Neural progenitor cell (in vitro differentiated cells): Measurements from ENCODE around the gene RABEP2. TPM values are rescaled to one million over a fixed set of nuclear protein-coding genes. Genes with fewer than 3 reads are reported as not detected.
A peak's percentile ranks its signal among the peaks of the same experiment; 100 is the strongest.

ENCODE experiments used
- DNase-seq: peaks from one replicate; pipeline ENCODE4 v3.0.0-alpha.2; 2016; ENCODE audit warnings: low spot score
- H2AFZ ChIP-seq: fragments of 200-600 bp; sonication (generic); replicated peaks from 2 replicates; pipeline ENCODE4 v1.6.1; 2016; ENCODE audit warnings: antibody characterized with exemption
- H3F3A ChIP-seq: fragments of 200-600 bp; sonication (generic); 2 replicates; pipeline ENCODE4 v1.6.1; 2016; ENCODE audit warnings: antibody characterized with exemption, low read depth
- H3K27ac ChIP-seq: fragments of 200-600 bp; sonication (generic); 2 replicates; pipeline ENCODE4 v1.5.1; 2016; ENCODE audit warnings: mild to moderate bottlenecking
- H3K27me3 ChIP-seq: fragments of 200-600 bp; sonication (generic); 2 replicates; pipeline ENCODE4 v1.6.1; 2016; ENCODE audit warnings: mild to moderate bottlenecking, moderate library complexity
- H3K36me3 ChIP-seq: fragments of 200-600 bp; sonication (generic); 2 replicates; pipeline ENCODE4 v1.5.1; 2016
- H3K4me1 ChIP-seq: fragments of 200-600 bp; sonication (generic); 2 replicates; pipeline ENCODE4 v1.6.1; 2016; ENCODE audit warnings: mixed run types
- H3K4me2 ChIP-seq: fragments of 200-600 bp; sonication (generic); 2 replicates; pipeline ENCODE4 v1.6.1; 2016
- H3K4me3 ChIP-seq: fragments of 200-600 bp; sonication (generic); 2 replicates; pipeline ENCODE4 v1.5.1; 2016
- H3K79me2 ChIP-seq: fragments of 200-600 bp; sonication (generic); 2 replicates; pipeline ENCODE4 v1.6.1; 2016; ENCODE audit warnings: low read depth
- H3K9ac ChIP-seq: fragments of 200-600 bp; sonication (generic); 2 replicates; pipeline ENCODE4 v1.6.1; 2016
- H3K9me3 ChIP-seq: fragments of 200-600 bp; sonication (generic); 2 replicates; pipeline ENCODE4 v1.5.1; 2016; ENCODE audit warnings: low read depth
- H4K20me1 ChIP-seq: fragments of 200-600 bp; sonication (generic); 2 replicates; pipeline ENCODE4 v1.6.1; 2016; ENCODE audit warnings: low read depth
- H3K27ac Mint-ChIP-seq: 3 replicates; pipeline ENCODE4 v1.8.0; 2021; ENCODE audit warnings: mixed read lengths
- H3K27me3 Mint-ChIP-seq: 2 replicates; pipeline ENCODE4 v1.8.0; 2022; ENCODE audit warnings: low read depth, mild to moderate bottlenecking, inconsistent platforms, moderate library complexity, mixed read lengths; ENCODE audit not compliant: insufficient read depth
- H3K36me3 Mint-ChIP-seq: 3 replicates; pipeline ENCODE4 v1.8.0; 2021; ENCODE audit warnings: mixed read lengths
- H3K4me1 Mint-ChIP-seq: 3 replicates; pipeline ENCODE4 v1.8.0; 2021; ENCODE audit warnings: mixed read lengths
- H3K4me3 Mint-ChIP-seq: 3 replicates; pipeline ENCODE4 v1.8.0; 2021; ENCODE audit warnings: mild to moderate bottlenecking, moderate library complexity, mixed read lengths
- H3K9me3 Mint-ChIP-seq: 3 replicates; pipeline ENCODE4 v1.8.0; 2020; ENCODE audit warnings: mixed read lengths
- CTCF ChIP-seq: fragments of 200-600 bp; sonication (generic); IDR thresholded peaks from 2 replicates; pipeline ENCODE4 v1.5.1; 2017; ENCODE audit warnings: antibody characterized with exemption, mild to moderate bottlenecking
- EZH2 ChIP-seq: fragments of 200-600 bp; sonication (generic); IDR thresholded peaks from 2 replicates; pipeline ENCODE4 v1.6.1; 2017; ENCODE audit warnings: antibody characterized with exemption, mild to moderate bottlenecking, moderate library complexity
- EZH2phosphoT487 ChIP-seq: fragments of 200-600 bp; sonication (generic); IDR thresholded peaks from 2 replicates; pipeline ENCODE4 v1.6.1; 2017; ENCODE audit warnings: antibody characterized with exemption
- total RNA-seq: library from RNA; depleted of rRNA; stranded (reverse); fragments of >200 nt; gene quantifications from 2 replicates; pipeline ENCODE4 v1.2.3, GENCODE V29; 2015; ENCODE audit warnings: low replicate concordance

Gene RABEP2
- total RNA-seq, 1 donor from 2014 or later = 9.1 TPM

GRCh38 chr16:28865001-28865688, 59.9 kb downstream of the RABEP2 start:
- DNase-seq = no peak
- H3K27ac Mint-ChIP-seq = no peak overlapping the region

GRCh38 chr16:28863929-28864793, 60.9 kb downstream of the RABEP2 start:
- Histone ChIP-seq H3K27ac (peak overlapping the region; percentile 98), H3K36me3 (no peaks in the 10 kb centered on the region), H3K79me2 (peaks cover 32% of the 10 kb centered on the region), H2AFZ (peak overlapping the region; percentile 100), H3K27me3 (no peaks in the 10 kb centered on the region), H3K4me2 (peak overlapping the region; percentile 80), H3K4me1 (no peaks in the 10 kb centered on the region), H4K20me1 (peaks cover 9% of the 10 kb centered on the region), H3K9ac (peak overlapping the region; percentile 97), H3K4me3 (peak overlapping the region; percentile 95), H3F3A (peaks cover 4% of the 10 kb centered on the region), H3K9me3 (no peaks in the 10 kb centered on the region)
- Mint-ChIP-seq H3K9me3 (no peaks in the 10 kb centered on the region), H3K27ac (peak overlapping the region; percentile 88), H3K27me3 (no peaks in the 10 kb centered on the region), H3K4me3 (peak overlapping the region; percentile 99), H3K36me3 (peaks cover 8% of the 10 kb centered on the region), H3K4me1 (peaks cover 17% of the 10 kb centered on the region)
- TF ChIP-seq CTCF (no peak), EZH2phosphoT487 (no peak), EZH2 (no peak)
- peak; percentile 39 for DNase-seq

More at GRCh38 chr16:28865001-28865688, 59.9 kb downstream of the RABEP2 start:
- no peaks in the 10 kb centered on the region for H3K4me1 ChIP-seq
- TF ChIP-seq EZH2 (no peak), CTCF (no peak), EZH2phosphoT487 (no peak)
- peaks cover 9% of the 10 kb centered on the region for H4K20me1 ChIP-seq
- Mint-ChIP-seq H3K9me3 (no peaks in the 10 kb centered on the region), H3K27me3 (no peaks in the 10 kb centered on the region), H3K4me1 (peaks cover 17% of the 10 kb centered on the region), H3K36me3 (peaks cover 14% of the 10 kb centered on the region), H3K4me3 (peak overlapping the region; percentile 99)
- no peaks in the 10 kb centered on the region for H3K9me3 ChIP-seq
- H3K27ac ChIP-seq = no peak overlapping the region
- H2AFZ ChIP-seq = no peak overlapping the region
- H3K79me2 ChIP-seq = peaks cover 32% of the 10 kb centered on the region
- peak overlapping the region; percentile 97 for H3K9ac ChIP-seq
- peak overlapping the region; percentile 95 for H3K4me3 ChIP-seq
- H3K4me2 ChIP-seq = peak overlapping the region; percentile 80
- peaks cover 4% of the 10 kb centered on the region for H3F3A ChIP-seq
- H3K27me3 ChIP-seq = no peaks in the 10 kb centered on the region
- no peaks in the 10 kb centered on the region for H3K36me3 ChIP-seq

- no peak for TF ChIP-seq EZH2phosphoT487
- TF ChIP-seq CTCF = no peak
- no peak for TF ChIP-seq EZH2
- Histone ChIP-seq H3K9me3 (no peaks in the 10 kb centered on the region), H3K4me2 (no peak overlapping the region), H3K4me3 (no peak overlapping the region), H3K9ac (no peak overlapping the region), H3K79me2 (peaks cover 11% of the 10 kb centered on the region), H2AFZ (no peak overlapping the region), H3K27me3 (no peaks in the 10 kb centered on the region), H3K27ac (no peak overlapping the region), H4K20me1 (no peaks in the 10 kb centered on the region), H3K36me3 (no peaks in the 10 kb centered on the region), H3F3A (peaks cover 4% of the 10 kb centered on the region), H3K4me1 (no peaks in the 10 kb centered on the region)
- Mint-ChIP-seq H3K4me1 (peaks cover 3% of the 10 kb centered on the region), H3K9me3 (no peaks in the 10 kb centered on the region), H3K27ac (no peak overlapping the region), H3K36me3 (peaks cover 3% of the 10 kb centered on the region), H3K27me3 (no peaks in the 10 kb centered on the region), H3K4me3 (no peak overlapping the region)
- DNase-seq = no peak
Measured at GRCh38 chr16:28859326-28859725, 65.7 kb downstream of the RABEP2 start.
